Measurements from ENCODE around the gene CACNA1I.
A peak's percentile ranks its signal among the peaks of the same experiment; 100 is the strongest.

The CACNA1I gene

GRCh38 chr22:39570226-39570625 is 327 bp upstream of the CACNA1I start:
- DNase-seq: no peak

- no peak for DNase-seq
Observed at GRCh38 chr22:39571538-39571937, 985 bp downstream of the CACNA1I start.

- DNase-seq: no peak
Observed at GRCh38 chr22:39574779-39575551, 4.4 kb downstream of the CACNA1I start.

GRCh38 chr22:39575552-39575825 is 4.9 kb downstream of the CACNA1I start:
- no peak for DNase-seq

DNA sequence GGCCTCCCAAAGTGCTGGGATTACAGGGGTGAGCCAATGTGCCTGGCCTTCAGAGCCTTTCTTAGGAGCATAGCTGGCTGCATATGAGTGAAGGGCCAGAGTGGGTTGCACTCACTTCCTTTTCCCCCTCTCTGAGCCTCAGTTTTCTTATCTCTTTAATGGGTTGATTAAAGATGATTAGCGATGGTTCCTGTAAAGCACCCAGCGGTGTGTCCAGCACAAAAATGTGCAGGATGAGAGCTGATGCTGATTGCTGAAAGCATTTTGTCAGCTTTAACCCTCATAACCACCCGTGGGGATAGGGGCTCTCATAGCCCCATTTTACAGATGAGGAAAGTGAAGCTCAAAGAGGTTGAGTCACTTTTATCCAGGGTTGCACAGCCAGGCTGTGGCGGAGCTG is 5.5 kb downstream of the CACNA1I start:
- no peak for DNase-seq

DNA sequence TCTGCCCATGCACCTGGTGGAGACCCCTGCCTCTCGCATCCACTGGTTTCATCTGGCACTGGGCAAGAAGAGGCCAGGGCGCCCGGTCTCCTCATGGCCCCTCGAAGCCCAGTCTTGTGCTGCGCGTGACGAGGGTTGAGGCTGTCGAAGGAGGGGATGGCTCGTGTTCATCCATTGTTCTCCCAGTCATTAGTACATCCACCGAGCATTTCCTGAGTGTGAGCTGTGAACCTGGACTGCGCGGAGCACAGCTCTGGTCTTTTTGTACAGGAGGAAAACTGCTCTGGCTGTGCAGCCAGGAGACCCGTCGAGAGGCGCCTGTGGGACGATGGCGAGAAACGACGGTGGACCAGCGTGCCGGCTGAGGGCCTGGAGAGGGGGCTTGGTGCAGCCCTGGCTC is 6.8 kb downstream of the CACNA1I start:
- no peak for DNase-seq

DNA sequence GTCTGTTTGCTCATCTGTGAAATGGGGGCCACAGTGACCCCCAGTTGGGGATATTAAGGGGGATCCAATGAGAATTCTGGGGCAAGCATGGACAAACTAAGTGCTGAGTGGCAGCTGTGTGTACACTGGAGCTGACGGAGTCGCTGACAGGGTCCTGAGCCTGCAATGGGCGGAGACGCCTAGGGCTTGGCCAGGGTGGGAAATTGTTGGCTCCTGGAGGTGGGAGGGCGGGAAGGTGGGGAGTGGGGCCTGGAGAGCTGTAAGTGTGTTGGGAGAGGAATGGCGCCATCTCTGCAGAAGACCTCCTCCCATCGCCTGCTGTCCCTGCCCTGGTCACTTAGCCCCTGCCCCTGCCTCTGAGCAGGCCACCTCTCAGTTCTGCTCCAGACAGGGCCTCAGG is 7.3 kb downstream of the CACNA1I start:
- no peak for DNase-seq

DNA sequence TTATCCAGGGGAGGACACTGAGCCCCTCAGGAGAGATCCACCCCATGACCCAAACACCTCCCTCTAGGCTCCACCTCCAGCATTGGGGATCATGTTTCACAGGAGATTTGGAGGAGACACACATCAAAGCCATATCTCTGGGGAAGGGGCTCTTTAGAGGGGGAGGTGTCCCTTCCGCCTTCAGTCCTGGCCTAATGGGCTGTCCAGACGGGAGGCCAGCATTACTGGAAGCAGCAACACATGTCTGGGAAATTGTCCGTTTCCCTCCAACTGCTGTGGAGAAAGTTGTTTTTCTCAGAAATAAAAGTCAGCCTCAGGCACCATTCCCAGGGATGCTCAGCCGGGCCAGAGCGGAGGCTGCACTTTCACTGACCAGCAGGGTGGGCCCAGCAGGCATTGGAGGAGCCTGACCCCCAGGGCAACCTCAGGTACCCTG is 9.5 kb downstream of the CACNA1I start:
- DNase-seq: no peak

DNA sequence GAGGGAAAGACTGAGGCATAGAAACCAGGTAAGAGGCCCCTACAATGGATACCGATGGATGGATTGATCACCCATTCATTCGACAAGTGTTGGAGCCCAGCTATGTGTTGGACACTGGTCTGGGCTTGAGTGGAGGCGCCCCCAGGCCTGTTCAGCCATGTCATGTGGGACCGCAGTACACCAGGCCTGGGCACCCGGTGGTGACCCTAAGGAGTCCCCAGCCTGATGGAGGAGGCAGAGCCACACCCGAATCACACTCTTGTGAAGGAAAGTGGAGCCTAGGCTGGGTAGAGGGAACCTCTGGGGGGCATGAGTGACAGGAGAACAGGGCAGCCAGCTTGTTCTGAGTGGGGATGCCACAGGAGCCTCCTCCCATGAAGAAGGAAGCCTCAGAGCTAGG is 10.2 kb downstream of the CACNA1I start:
- DNase-seq: no peak

- DNase-seq: no peak
Observed at GRCh38 chr22:39581303-39581702, 10.8 kb downstream of the CACNA1I start.

DNA sequence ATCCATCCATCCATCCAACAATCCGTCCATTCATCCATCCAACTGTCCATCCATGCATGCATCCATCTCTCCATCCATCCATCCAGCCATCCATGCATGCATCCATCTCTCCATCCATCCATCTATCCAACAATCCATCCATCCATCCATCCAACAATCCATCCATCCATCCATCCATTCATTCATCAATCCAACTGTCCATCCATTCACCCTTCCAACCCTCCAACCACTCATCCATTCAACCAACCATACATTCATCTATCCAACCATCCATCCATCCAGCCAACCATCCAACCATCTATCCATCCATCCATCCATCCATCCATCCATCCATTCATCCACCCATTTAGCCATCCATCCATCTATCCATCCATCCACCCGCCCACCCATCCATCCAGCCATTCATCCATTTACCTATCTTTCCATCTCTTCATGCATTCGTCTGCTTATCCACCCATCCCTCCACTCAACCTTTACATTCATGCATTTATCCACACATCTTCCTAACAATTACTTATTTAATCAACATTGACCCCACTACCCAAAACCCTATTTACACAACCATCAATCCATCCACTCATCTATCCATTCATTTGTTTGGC is 12.6 kb downstream of the CACNA1I start:
- no peak for DNase-seq

DNA sequence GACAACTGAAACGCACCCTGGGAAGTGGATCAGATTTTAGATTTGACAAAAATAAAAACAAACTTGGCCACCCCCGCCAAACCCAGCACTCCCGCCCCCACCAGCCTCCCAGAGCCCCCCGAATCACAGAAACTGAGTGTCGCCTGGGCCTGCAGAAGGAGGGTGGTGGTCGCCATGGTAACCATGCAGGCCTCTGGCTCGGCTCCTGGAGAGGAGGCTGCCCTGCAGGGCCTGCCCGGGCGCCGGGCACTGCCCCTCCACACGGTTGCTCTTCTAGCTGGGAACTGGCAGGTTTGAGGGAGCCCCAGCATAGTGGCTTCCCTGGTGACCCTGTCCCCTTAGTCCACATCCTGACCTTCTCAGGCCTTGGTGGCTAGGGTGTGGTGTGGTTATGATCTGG is 19.3 kb downstream of the CACNA1I start:
- no peak for DNase-seq

GRCh38 chr22:39592081-39593065 is 21.8 kb downstream of the CACNA1I start:
- DNase-seq: no peak

GRCh38 chr22:39593066-39593930 is 22.7 kb downstream of the CACNA1I start:
- no peak for DNase-seq

- no peak for DNase-seq
Observed at GRCh38 chr22:39593931-39594285, 23.4 kb downstream of the CACNA1I start.

GRCh38 chr22:39594411-39594810 is 23.9 kb downstream of the CACNA1I start:
- no peak for DNase-seq

DNA sequence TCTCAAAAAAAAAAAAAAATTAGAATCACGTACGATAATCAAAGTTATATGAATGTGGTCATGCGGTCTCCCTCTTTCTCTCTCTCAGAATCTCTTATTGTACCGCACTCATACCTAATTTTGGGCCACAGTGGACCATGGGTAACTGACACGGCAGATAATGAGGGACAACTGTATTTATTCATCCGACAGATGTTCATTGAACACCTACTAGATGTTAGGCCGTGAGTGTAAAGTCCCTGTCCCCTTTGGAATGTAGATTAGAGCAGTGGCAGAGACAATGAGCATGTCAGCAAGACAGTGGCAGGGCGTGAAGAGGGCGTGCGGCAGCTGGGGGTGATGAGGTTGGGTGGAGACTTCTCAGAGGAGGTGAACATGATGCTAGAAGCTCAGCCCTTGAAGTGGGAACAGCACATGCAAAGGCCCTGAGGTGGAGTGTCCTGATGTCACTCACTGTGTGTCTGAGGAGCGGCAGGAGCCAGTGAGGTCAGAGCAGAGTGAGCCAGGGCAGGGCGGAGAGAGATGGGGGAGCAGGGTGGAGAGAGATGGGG is 25.1 kb downstream of the CACNA1I start:
- DNase-seq: no peak

GRCh38 chr22:39596601-39597000 is 26.0 kb downstream of the CACNA1I start:
- DNase-seq: no peak

DNA sequence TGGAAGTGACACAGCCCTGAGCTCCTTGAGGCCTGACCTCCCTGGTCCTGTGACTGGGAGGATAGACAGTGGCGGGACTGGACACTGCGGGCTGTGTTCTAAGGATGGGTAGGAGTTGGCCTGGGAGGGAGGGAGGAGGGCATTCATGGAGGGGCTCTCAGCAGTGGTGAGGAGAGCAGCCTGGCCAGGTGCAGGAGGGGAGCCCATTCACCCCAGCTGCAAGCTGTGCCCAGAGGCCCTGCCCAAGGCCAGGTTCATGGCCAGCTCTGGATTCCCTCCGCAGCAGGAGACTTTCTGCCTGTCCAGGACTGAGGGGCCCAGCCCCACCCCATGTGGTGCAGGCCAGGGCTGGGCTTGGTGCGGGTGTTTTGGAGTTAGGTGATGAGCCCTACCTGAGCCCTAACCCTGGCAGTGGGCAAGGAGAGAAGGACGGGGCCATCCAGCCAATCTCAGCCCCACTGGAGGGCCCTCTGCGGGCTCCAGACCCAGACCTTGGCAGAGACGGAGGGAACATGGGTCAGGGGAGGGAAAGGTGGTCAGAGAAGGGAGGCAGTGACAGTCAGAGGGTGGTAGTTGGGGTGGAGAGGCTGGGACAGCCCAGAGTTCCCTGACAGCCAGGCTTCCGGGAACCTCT is 26.8 kb downstream of the CACNA1I start:
- DNase-seq: no peak

GRCh38 chr22:39598017-39598965 is 27.7 kb downstream of the CACNA1I start:
- peak; percentile 65 for DNase-seq
